ENCODE results near the gene YBX2. TPM values are rescaled to one million over a fixed set of nuclear protein-coding genes. Genes with fewer than 3 reads are reported as not detected.

The YBX2 gene
- polyA plus RNA-seq, 1 donor (not counting 4 experiments of a cell fraction or from before 2014, with no cell fraction given): 0.05 TPM

DNA sequence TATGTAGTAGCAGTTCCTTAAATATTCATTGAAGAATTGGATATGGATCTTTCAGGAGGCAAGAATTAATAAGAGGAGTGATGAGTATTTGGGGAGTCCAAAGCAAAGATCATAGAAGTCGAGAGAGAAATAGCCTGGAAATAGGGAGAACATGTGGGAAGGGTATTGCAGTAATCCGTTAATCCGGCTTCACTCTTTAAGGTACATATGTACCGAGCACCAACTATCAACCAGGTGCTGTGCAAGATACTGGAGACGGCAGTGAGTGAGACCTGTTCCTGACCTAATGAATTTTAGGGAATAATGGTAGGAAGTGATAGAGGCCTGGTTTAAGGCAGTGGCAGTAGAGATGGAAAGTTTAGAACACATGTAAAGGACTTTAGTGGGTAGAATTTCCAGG, 41.4 kb downstream of the YBX2 start:
- Histone ChIP-seq H3K4me1 (ENCODE audit: control insufficient read depth, extremely low read depth, insufficient read depth, low read length) (peaks cover 18% of the 10 kb centered on the region), H3K4me3 (ENCODE audit: control insufficient read depth in 2 of 3, extremely low read depth in 1 of 3, insufficient read depth in 2 of 3, low read depth in 1 of 3, low read length in 3 of 3) (peak overlapping the region; percentile 80 to 95 (median 92)), H3K36me3 (ENCODE audit: control insufficient read depth in 2 of 2, extremely low read depth in 1 of 2, insufficient read depth in 2 of 2, low read length in 2 of 2) (peaks cover 9 to 28% of the 10 kb centered on the region in 2 experiments), H3K79me2 (ENCODE audit: control insufficient read depth, insufficient read depth, low read length) (peaks cover 48% of the 10 kb centered on the region), H3K9me3 (ENCODE audit: control insufficient read depth, low read depth, low read length) (no peaks in the 10 kb centered on the region), H3K27ac (ENCODE audit: control insufficient read depth, insufficient read depth, low read length) (peak overlapping the region; percentile 99), H3K4me2 (ENCODE audit: control insufficient read depth, extremely low read depth, insufficient read depth, low read depth, low read length) (peak overlapping the region; percentile 97), H3K9ac (ENCODE audit: control insufficient read depth, extremely low read depth, insufficient read depth, low read length) (peak overlapping the region; percentile 94), H4K20me1 (ENCODE audit: control insufficient read depth, extremely low read depth, insufficient read depth, low read length) (no peaks in the 10 kb centered on the region), H3K27me3 (ENCODE audit: control insufficient read depth, extremely low read depth, insufficient read depth, low read length) (no peaks in the 10 kb centered on the region), H2AFZ (ENCODE audit: control insufficient read depth, low read length) (no peak overlapping the region), H3K9me1 (ENCODE audit: control insufficient read depth, extremely low read depth, insufficient read depth, low read length) (no peaks in the 10 kb centered on the region)
- FAIRE-seq: no peak
- TF ChIP-seq, protein P1, sequence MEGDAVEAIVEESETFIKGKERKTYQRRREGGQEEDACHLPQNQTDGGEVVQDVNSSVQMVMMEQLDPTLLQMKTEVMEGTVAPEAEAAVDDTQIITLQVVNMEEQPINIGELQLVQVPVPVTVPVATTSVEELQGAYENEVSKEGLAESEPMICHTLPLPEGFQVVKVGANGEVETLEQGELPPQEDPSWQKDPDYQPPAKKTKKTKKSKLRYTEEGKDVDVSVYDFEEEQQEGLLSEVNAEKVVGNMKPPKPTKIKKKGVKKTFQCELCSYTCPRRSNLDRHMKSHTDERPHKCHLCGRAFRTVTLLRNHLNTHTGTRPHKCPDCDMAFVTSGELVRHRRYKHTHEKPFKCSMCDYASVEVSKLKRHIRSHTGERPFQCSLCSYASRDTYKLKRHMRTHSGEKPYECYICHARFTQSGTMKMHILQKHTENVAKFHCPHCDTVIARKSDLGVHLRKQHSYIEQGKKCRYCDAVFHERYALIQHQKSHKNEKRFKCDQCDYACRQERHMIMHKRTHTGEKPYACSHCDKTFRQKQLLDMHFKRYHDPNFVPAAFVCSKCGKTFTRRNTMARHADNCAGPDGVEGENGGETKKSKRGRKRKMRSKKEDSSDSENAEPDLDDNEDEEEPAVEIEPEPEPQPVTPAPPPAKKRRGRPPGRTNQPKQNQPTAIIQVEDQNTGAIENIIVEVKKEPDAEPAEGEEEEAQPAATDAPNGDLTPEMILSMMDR (optimal IDR thresholded peaks at IDR 0.05 in 1 of 3, IDR thresholded peaks at IDR 0.05 in 1 of 3, conservative IDR thresholded peaks at IDR 0.05 in 1 of 3; ENCODE audit: extremely low read depth in 1 of 3, insufficient read depth in 2 of 3, low read length in 3 of 3): no peak
- TF ChIP-seq EZH2 (IDR thresholded peaks at IDR 0.05; ENCODE audit: low read length): no peak
- DNase-seq (ENCODE audit: low read depth, low spot score): no peak
- dilution Hi-C loops (cut with MboI; ENCODE audit: extremely low pct_ligation_motif_present, low sequenced_read_pairs): no loop called here

GRCh38 chr17:7252176-7253043, 42.0 kb downstream of the YBX2 start, which contains the start of gene ELP5:
TSS of gene ELP5 (plus strand) at chr17:7252215. CDS start at chr17:7252551, 336 bp downstream.
- Histone ChIP-seq H3K79me2 (ENCODE audit: control insufficient read depth, insufficient read depth, low read length) (peaks cover 54% of the 10 kb centered on the region), H2AFZ (ENCODE audit: control insufficient read depth, low read length) (peak within 1 kb of the TSS; percentile 96), H3K4me2 (ENCODE audit: control insufficient read depth, extremely low read depth, insufficient read depth, low read depth, low read length) (peak within 1 kb of the TSS; percentile 98), H3K4me1 (ENCODE audit: control insufficient read depth, extremely low read depth, insufficient read depth, low read length) (peaks cover 18% of the 10 kb centered on the region), H3K36me3 (ENCODE audit: control insufficient read depth in 2 of 2, extremely low read depth in 1 of 2, insufficient read depth in 2 of 2, low read length in 2 of 2) (peaks cover 9 to 26% of the 10 kb centered on the region in 2 experiments), H3K27ac (ENCODE audit: control insufficient read depth, insufficient read depth, low read length) (peak within 1 kb of the TSS; percentile 99), H3K9me1 (ENCODE audit: control insufficient read depth, extremely low read depth, insufficient read depth, low read length) (no peaks in the 10 kb centered on the region), H4K20me1 (ENCODE audit: control insufficient read depth, extremely low read depth, insufficient read depth, low read length) (no peaks in the 10 kb centered on the region), H3K27me3 (ENCODE audit: control insufficient read depth, extremely low read depth, insufficient read depth, low read length) (no peaks in the 10 kb centered on the region), H3K9ac (ENCODE audit: control insufficient read depth, extremely low read depth, insufficient read depth, low read length) (peak within 1 kb of the TSS; percentile 94), H3K4me3 (ENCODE audit: control insufficient read depth in 2 of 3, extremely low read depth in 1 of 3, insufficient read depth in 2 of 3, low read depth in 1 of 3, low read length in 3 of 3) (peak within 1 kb of the TSS; percentile 80 to 95 (median 92)), H3K9me3 (ENCODE audit: control insufficient read depth, low read depth, low read length) (no peaks in the 10 kb centered on the region)
- no peak for DNase-seq (ENCODE audit: low read depth, low spot score)
- dilution Hi-C loops (cut with MboI; ENCODE audit: extremely low pct_ligation_motif_present, low sequenced_read_pairs): no loop called here
- FAIRE-seq: peak; percentile 60
- no peak for TF ChIP-seq EZH2 (IDR thresholded peaks at IDR 0.05; ENCODE audit: low read length)
- TF ChIP-seq, protein P1 (optimal IDR thresholded peaks at IDR 0.05 in 1 of 3, IDR thresholded peaks at IDR 0.05 in 1 of 3, conservative IDR thresholded peaks at IDR 0.05 in 1 of 3; ENCODE audit: extremely low read depth in 1 of 3, insufficient read depth in 2 of 3, low read length in 3 of 3): peak in 2 of 3 experiments; percentile 20 to 70
